HG03442 (cell line): ENCODE data around the gene SYP.
"Not testable (repeated sequence)": the region's sequence is repeated elsewhere in the genome, so short reads cannot be mapped to it uniquely, and the experiment has no call there.

Experiments
- ATAC-seq: cut with Tn5 transposase; IDR thresholded peaks from one replicate; pipeline ENCODE4 v1.9.1; 2021; ENCODE audit warnings: mild to moderate bottlenecking, moderate library complexity; ENCODE audit not compliant: unreplicated experiment

Gene SYP

DNA sequence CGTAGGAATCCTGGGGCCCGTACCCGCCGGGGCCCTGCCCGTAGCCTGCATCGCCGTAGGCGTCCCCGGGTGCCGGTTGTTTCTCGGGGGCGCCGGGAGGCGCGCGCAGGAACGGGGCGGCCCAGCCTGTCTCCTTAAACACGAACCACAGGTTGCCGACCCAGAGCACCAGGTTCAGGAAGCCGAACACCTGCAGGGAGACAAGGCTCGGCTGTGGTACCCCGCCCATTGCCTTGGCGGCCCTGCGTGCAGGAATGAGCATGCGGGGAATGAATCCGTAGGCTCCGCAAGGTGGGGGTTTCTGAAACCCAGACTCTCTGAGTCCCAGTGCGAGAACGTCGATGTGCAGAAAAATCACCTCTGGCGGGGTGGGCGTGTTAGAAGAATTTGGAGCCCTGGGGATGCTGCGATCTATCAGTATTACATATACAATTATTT, 8.4 kb downstream of the SYP start:
- ATAC-seq: peak; percentile 5

- peak; percentile 85 for ATAC-seq
Observed at GRCh38 chrX:49190821-49191573, 9.0 kb downstream of the SYP start.

DNA sequence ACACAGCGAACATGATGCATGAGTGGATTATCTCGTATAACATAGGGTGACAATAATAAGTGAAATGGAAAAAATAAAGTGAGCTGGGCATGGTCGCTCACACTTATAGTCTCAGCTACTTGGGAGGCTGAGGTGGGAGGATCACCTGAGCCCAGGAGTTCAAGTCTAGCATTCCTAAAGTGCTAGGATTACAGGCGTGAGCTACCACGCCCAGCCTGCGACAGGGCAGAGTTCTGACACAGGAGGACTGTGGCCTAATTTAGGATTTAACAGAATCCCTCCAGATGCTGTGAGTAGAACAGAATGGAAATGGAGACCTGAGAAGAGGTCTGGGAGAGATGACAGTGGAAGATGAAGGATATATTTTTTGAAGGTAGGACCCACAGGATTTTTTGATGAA, 10.4 kb downstream of the SYP start:
- no peak for ATAC-seq

GRCh38 chrX:49188468-49189076, 11.4 kb downstream of the SYP start:
- ATAC-seq: no peak

- no peak for ATAC-seq
Observed at GRCh38 chrX:49187526-49187925, 12.5 kb downstream of the SYP start.

DNA sequence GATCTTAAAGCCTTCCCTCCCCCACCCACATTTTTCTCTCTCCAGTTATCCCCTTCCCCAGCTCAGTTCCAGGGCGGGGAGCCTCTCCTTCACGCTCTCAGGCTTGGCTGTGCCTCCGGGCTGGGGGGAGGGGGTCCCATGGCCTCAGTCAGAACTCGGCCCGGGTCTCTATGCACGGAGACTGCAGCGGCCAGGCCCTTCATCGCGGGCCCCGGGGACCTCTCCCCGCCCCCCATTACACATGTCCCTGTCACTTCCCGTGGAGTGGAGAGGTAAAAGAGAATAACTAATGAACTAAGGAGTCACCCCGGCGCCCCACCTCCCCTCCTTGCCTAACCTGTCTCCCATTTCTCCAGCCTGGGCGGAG, 13.0 kb downstream of the SYP start:
- no peak for ATAC-seq

- ATAC-seq: peak; percentile 23
Observed at GRCh38 chrX:49186125-49187027, 13.6 kb downstream of the SYP start, which contains the start of gene PRICKLE3. TSS of gene PRICKLE3 (minus strand) at chrX:49186373. CDS start at chrX:49186297, 76 bp downstream.

DNA sequence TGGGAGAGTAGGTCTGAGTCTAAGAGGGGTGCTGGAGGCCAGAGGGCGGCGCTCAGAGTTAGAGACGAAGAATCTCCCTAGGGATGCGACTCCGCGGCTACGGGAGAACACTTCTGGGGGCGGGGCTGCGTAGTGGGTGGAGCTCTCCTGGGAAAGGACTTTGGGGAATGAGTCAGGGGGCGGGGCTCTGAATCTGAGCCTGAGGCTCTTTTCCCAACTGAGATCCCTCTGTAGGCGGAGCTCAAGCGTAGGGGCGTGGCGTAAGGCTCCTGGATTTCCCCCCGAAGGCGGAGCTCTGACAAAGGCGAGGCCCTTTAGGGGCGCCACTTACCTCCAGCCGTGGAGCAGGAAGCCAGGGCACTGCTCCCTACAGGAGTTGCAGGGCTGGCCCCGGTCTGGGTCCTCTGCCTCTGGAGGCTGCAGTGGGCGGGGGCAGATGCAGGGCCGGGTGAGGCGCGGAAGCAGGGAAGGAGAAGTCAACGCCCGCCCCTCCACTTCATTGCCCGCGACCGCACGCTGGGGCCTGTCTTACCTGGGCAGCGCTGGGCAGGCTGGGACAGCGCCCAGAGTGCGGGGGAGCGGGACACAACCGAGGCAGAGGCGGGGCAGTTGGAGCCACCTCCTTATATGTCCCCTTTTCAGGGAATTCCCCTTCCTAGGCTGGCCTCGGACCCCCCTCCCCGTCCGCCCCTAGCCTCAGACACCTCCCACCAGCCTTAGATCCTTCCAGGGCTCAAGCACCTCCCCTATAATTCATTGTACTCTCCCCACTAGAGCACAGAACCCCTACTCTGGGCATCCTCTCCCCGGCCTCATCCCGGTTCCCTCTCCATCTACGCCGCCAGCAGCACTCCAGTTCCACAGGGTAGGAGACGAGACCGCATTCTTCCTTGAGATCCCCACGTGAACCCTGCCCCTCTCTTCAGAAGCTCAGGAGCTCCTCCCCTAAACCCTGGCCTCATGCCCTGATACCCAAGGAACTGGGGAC, 15.4 kb downstream of the SYP start:
- no peak for ATAC-seq

DNA sequence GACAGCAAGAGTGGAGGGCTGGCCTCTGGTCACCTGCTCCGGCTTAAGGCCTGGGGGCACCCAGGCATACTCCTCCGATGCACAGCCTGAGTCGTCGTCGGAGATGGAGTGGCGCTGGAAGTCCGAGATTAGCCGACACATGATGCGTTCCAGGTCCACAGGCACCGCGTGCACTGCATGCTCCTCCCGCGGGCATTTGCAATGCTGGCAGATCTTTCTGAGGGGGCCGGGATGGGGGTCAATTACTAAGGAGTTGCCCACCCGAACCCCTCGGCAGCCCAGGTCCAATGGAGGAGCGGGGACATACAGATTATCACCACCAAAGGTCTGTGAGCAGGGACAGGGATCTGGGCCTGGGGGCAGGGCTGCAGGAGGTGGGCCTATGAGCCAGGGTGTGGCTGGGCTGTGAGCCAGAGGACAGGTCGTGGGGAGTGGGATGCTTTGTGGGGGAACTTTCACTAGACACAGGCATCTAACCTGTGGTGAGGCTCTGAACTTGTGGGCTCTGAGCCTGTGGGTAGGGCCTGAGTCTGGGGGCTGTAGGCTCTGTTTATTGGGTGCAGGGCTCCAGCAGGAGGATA, 16.2 kb downstream of the SYP start:
- no peak for ATAC-seq

GRCh38 chrX:49179358-49179757, 20.6 kb downstream of the SYP start:
- no peak for ATAC-seq

GRCh38 chrX:49178537-49178936, 21.5 kb downstream of the SYP start:
- no peak for ATAC-seq

- no peak for ATAC-seq
Observed at GRCh38 chrX:49177873-49178480, 22.0 kb downstream of the SYP start.

DNA sequence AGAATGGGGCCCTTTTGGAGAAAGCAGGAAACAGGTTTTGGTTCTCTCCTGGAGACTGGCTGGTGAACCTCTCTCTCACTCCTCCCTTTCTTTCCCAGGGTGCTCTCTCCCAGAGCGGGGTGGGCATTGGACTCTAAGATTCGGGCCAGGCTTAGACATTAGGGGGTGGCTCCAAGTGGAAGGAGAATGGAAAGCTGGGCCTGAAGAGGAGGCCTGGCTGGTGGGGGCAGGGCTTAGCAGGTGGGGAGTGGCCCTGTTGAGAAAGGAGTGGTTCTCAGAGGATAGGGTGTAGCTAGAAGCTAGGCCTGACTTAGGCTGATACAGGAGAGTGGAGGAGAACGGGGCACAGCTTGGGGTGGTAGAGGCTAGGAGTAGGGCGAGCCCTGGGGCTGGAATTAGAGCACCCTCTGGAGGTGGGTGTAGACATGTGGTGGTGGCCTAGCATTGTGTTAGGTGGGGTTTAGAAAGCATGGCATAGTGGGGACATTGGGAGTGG, 22.6 kb downstream of the SYP start:
- no peak for ATAC-seq

GRCh38 chrX:49176421-49177326, 23.3 kb downstream of the SYP start:
- no peak for ATAC-seq

DNA sequence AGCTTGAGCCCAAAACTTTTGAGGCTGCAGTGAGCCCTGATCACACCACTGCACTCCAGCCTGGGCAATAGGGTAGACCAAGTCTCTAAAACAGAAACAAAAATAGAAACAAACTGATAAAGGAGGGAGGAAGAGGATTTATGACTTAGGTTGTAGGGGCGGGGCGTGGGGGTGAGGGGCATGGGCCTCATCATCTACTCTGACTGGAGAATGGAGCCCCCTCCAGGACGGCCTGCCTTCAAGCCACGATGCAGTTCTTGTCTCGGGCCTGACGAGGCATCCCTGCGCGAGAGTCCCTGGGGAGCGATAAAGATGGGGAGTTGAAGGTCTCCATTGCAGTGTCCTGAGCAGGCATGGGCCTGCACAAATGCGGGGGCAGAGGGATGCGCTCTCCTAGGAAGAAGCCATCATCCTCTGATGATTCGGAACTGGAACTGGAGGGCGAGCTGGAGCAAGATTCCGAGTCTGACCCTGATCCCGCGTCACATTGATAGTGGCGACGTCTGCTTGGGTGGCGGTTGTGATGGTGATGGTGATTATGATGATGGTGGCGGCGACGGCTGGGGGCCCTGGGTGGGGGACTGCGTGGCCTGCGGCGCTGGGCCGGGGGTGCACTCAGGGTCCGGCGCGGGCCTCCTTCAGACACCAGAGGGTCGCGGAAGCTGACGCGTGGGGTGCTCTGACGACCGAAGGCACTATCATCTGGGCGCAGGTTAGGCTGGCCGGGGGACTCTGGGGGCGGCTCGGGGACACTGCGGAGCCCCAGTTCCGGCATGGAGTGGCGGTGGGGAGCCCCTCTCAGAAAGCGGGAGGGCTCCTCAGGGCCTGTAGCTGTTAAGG, 24.3 kb downstream of the SYP start:
- ATAC-seq: no peak

DNA sequence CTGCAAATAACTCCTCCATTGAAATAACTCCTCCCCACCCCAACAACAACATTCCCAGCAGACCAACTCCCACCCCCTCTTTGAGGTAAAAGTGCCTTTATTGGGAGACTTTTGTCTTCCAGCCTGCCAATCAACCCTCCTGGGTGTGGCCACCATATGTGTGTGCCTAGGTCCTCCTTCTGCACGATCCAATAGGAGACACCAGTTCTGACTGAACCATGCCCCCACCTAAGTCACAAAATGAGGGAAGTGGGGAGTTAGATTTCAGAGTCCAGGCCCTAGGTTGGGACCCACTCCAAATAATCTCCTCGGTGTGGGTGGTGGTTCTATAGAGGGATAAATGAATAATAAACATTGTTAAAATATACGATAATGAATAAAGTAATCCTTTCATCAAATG, 25.3 kb downstream of the SYP start:
- ATAC-seq: no peak

DNA sequence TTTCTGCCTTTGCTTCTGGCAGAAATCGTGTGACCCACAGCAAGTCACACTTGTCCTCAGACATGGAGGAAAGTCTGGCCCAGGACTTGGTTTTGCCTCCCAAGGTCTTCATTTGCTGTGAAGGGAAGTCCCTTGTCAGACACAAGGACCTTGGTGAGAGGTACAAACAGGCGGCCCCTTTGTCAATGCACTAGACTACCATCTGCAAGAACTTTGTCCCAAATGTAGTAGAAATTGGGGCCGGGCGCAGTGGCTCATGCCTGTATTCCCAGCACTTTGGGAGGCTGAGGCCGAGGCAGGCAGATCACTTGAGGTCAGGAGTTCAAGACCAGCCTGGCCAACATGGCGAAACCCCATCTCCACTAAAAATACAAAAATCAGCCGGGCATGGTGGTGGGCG, 26.4 kb downstream of the SYP start:
- ATAC-seq: not testable (repeated sequence)
